ENCODE data around the gene ERBB4.

DNA sequence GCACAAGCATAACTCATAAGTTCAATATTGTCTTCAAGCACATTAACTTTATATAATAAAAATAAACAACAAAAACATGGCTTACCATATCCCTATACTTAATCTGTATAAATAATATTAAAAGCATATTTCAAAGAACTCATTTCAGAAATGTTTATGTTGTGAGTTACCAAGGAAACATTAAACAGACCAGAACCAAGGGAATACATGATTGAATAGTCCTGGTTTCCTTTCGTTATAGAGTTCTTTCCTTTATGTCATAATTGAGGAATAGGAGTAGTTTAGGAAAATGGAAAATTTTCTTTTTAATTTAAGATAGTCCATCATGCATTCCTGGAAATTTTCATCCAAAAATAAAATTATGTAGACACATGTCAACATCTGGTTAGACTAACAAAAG lies 343.0 kb downstream of the ERBB4 start:
- TF ChIP-seq, protein P1, sequence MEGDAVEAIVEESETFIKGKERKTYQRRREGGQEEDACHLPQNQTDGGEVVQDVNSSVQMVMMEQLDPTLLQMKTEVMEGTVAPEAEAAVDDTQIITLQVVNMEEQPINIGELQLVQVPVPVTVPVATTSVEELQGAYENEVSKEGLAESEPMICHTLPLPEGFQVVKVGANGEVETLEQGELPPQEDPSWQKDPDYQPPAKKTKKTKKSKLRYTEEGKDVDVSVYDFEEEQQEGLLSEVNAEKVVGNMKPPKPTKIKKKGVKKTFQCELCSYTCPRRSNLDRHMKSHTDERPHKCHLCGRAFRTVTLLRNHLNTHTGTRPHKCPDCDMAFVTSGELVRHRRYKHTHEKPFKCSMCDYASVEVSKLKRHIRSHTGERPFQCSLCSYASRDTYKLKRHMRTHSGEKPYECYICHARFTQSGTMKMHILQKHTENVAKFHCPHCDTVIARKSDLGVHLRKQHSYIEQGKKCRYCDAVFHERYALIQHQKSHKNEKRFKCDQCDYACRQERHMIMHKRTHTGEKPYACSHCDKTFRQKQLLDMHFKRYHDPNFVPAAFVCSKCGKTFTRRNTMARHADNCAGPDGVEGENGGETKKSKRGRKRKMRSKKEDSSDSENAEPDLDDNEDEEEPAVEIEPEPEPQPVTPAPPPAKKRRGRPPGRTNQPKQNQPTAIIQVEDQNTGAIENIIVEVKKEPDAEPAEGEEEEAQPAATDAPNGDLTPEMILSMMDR (IDR thresholded peaks at IDR 0.05), result no peak
- no peak for TF ChIP-seq POLR2A (IDR thresholded peaks at IDR 0.05)

Data from uterus (tissue), 2 donors.